ENCODE measurements around the gene PALLD. TPM values are rescaled to one million over a fixed set of nuclear protein-coding genes. Genes with fewer than 3 reads are reported as not detected.

PALLD gene
- total RNA-seq, 6 experiments from 2014 or later = 7.7 to 81.6 (median 24.8) TPM

GRCh38 chr4:168531305-168531704 is 34.5 kb downstream of the PALLD start:
- no peak for ATAC-seq
- DNase-seq = no peak
- Histone ChIP-seq H3K36me3 (no peaks in the 10 kb centered on the region), H3K27ac (no peak overlapping the region), H3K9me3 (no peaks in the 10 kb centered on the region), H3K4me3 (no peak overlapping the region), H3K27me3 (no peaks in the 10 kb centered on the region), H3K4me1 (no peaks in the 10 kb centered on the region)
- TF ChIP-seq CTCF (IDR thresholded peaks at IDR 0.05) (no peak), POLR2A (IDR thresholded peaks at IDR 0.05) (no peak)
- 89% methylated on average over 4 of the region's 4 CpGs for WGBS (ENCODE audit: insufficient coverage, low coverage, low lambda C conversion rate, missing lambda C conversion rate)
- intact Hi-C loops (cut with DNase I) = no loop called here

- ATAC-seq (no peak), DNase-seq (no peak)
- Histone ChIP-seq H3K4me1 (no peaks in the 10 kb centered on the region), H3K27me3 (peaks cover 0 to 4% of the 10 kb centered on the region in 2 donors), H3K4me3 (no peak overlapping the region), H3K9me3 (no peaks in the 10 kb centered on the region), H3K36me3 (no peaks in the 10 kb centered on the region), H3K27ac (no peak overlapping the region)
- TF ChIP-seq POLR2A (IDR thresholded peaks at IDR 0.05) (no peak), CTCF (IDR thresholded peaks at IDR 0.05) (no peak)
- 82% methylated on average over 1 of the region's 1 CpG for WGBS (ENCODE audit: insufficient coverage, low coverage, low lambda C conversion rate, missing lambda C conversion rate)
- intact Hi-C loops (cut with DNase I) = no loop called here
Measured at GRCh38 chr4:168534535-168534934, 37.7 kb downstream of the PALLD start.

GRCh38 chr4:168535689-168536088 is 38.8 kb downstream of the PALLD start:
- Histone ChIP-seq H3K4me1 (no peaks in the 10 kb centered on the region), H3K36me3 (no peaks in the 10 kb centered on the region), H3K27me3 (peaks cover 0 to 4% of the 10 kb centered on the region in 2 donors), H3K27ac (no peak overlapping the region), H3K9me3 (no peaks in the 10 kb centered on the region), H3K4me3 (no peak overlapping the region)
- ATAC-seq (no peak), DNase-seq (no peak)
- WGBS (ENCODE audit: insufficient coverage, low coverage, low lambda C conversion rate, missing lambda C conversion rate) = 49% methylated on average over 5 of the region's 5 CpGs
- no peak for TF ChIP-seq CTCF (IDR thresholded peaks at IDR 0.05)
- TF ChIP-seq POLR2A (IDR thresholded peaks at IDR 0.05) = no peak
- intact Hi-C loops (cut with DNase I) = no loop called here

- intact Hi-C loops (cut with DNase I) = no loop called here
- H3K4me3 ChIP-seq = no peak overlapping the region
- peaks cover 0 to 4% of the 10 kb centered on the region in 2 donors for H3K27me3 ChIP-seq
- H3K27ac ChIP-seq = no peak overlapping the region
- H3K36me3 ChIP-seq = no peaks in the 10 kb centered on the region
- WGBS (ENCODE audit: insufficient coverage, low coverage, low lambda C conversion rate, missing lambda C conversion rate) = 65% methylated on average over 6 of the region's 7 CpGs
- ATAC-seq = no peak
- TF ChIP-seq CTCF (IDR thresholded peaks at IDR 0.05) (no peak), POLR2A (IDR thresholded peaks at IDR 0.05) (no peak)
- no peaks in the 10 kb centered on the region for H3K9me3 ChIP-seq
- no peaks in the 10 kb centered on the region for H3K4me1 ChIP-seq
- no peak for DNase-seq
Measured at GRCh38 chr4:168536448-168536847, 39.6 kb downstream of the PALLD start.

- H3K9me3 ChIP-seq = no peaks in the 10 kb centered on the region
- no peak overlapping the region for H3K27ac ChIP-seq
- ATAC-seq (no peak), DNase-seq (no peak)
- peaks cover 0 to 4% of the 10 kb centered on the region in 2 donors for H3K27me3 ChIP-seq
- no peaks in the 10 kb centered on the region for H3K4me1 ChIP-seq
- H3K36me3 ChIP-seq = no peaks in the 10 kb centered on the region
- WGBS (ENCODE audit: insufficient coverage, low coverage, low lambda C conversion rate, missing lambda C conversion rate) = 96% methylated on average over 4 of the region's 4 CpGs
- TF ChIP-seq POLR2A (IDR thresholded peaks at IDR 0.05) = no peak
- no peak for TF ChIP-seq CTCF (IDR thresholded peaks at IDR 0.05)
- intact Hi-C loops (cut with DNase I) = no loop called here
- no peak overlapping the region for H3K4me3 ChIP-seq
Measured at GRCh38 chr4:168537086-168537485, 40.2 kb downstream of the PALLD start.

Measured in right lobe of liver (tissue), 6 donors.